HEK293T (cell line): ENCODE measurements around the gene TBC1D22A.

ENCODE experiments used
- HDGF ChIP-seq: fragments of 450-650 bp; IDR thresholded peaks from 2 replicates; pipeline ENCODE4 v1.6.1; 2017; ENCODE audit warnings: antibody characterized with exemption, borderline replicate concordance
- SP1 ChIP-seq: fragments of 450-650 bp; IDR thresholded peaks from 2 replicates; pipeline ENCODE4 v1.6.1; 2017
- TF ChIP-seq, protein P1 (sequence below): fragments of 450-650 bp; IDR thresholded peaks from 2 replicates; pipeline ENCODE4 v1.6.1; 2016

DNA sequence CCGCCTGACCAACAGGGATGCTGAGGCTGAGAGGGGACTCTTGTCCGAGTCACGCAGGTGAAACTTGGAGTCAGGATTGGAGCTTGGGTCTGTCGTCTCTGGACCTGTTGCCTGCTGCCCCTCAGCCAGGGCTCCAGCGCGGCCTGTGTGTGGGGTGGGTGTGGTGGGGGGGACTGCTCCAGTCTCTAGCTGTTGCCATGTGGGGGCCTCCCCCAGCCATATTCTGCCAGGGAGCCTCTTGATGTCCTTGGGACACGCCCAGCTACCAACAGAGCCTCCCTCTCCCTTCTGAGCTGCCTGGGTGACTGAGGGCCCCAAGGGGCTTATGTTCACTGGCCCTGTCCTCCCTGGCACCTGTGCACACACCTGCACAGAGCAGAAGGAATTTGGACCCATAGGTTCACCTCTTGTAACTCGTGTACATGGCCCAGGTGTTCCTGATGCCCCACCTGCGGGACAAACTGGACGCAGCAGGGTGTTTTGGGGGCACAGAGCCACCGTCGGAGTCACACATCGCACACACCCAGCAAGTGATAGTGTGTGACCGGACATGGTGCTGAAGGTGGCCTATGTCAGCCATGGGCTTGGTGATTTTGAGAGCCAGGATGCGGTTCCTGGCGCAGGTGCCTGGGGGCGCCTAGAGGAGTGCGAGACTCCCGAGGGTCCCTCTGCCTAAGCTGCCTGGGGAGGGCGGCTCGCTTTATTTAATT lies 252.3 kb downstream of the TBC1D22A start:
- TF ChIP-seq SP1: no peak
- TF ChIP-seq HDGF: no peak
- TF ChIP-seq, protein P1, sequence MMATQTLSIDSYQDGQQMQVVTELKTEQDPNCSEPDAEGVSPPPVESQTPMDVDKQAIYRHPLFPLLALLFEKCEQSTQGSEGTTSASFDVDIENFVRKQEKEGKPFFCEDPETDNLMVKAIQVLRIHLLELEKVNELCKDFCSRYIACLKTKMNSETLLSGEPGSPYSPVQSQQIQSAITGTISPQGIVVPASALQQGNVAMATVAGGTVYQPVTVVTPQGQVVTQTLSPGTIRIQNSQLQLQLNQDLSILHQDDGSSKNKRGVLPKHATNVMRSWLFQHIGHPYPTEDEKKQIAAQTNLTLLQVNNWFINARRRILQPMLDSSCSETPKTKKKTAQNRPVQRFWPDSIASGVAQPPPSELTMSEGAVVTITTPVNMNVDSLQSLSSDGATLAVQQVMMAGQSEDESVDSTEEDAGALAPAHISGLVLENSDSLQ: no peak
